ENCODE results near the gene NBPF8. TPM values are rescaled to one million over a fixed set of nuclear protein-coding genes. Genes with fewer than 3 reads are reported as not detected.
"Not testable (repeated sequence)": the region's sequence is repeated elsewhere in the genome, so short reads cannot be mapped to it uniquely, and the experiment has no call there.

NBPF8 gene
- polyA plus RNA-seq, 4 donors, result 0.45 to 10.1 (median 2.0) TPM

DNA sequence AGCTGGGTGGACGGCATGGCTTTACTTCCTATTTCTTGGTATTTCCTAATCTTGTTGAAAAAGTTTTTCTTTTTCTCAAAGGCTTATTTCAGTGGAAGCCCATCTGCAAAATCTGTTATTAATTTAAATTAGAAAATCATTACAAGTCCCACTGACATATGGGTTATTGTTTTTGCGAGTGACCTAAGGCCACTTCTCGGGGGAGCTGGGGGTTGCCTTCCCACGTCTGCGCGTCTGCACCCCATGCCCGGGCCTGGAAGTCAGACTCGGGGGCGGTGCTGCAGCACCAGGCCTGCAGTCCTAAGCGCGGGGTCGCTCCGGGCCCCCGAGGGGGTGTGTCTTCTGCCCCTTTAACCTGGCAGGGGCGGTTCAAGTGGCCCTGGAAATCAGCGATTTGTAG lies 384 bp upstream of the NBPF8 start:
- H3K27ac ChIP-seq (ENCODE audit: low read depth in 1 of 3, low read length in 2 of 3); H3K9me3 ChIP-seq (ENCODE audit: control insufficient read depth in 2 of 2, insufficient read depth in 1 of 2, low read depth in 1 of 2, low read length in 1 of 2); H3K27me3 ChIP-seq (ENCODE audit: control insufficient read depth in 3 of 3, insufficient read depth in 3 of 3, low read length in 3 of 3); H3K36me3 ChIP-seq (ENCODE audit: control insufficient read depth in 3 of 3, insufficient read depth in 2 of 3, low read depth in 1 of 3, low read length in 3 of 3); H3K4me1 ChIP-seq (ENCODE audit: control insufficient read depth in 3 of 3, insufficient read depth in 2 of 3, low read depth in 1 of 3, low read length in 2 of 3); DNase-seq; FAIRE-seq: not testable (repeated sequence)
- peak overlapping the region in 1 of 3 donors; percentile 48 for H3K4me3 ChIP-seq (ENCODE audit: low read depth in 1 of 3, low read length in 3 of 3)
- 6 to 29% (median 14%) methylated on average over 6 of the region's 16 CpGs for WGBS, 3 donors

- peak overlapping the region in 1 of 3 donors; percentile 28 for H3K27ac ChIP-seq (ENCODE audit: low read depth in 1 of 3, low read length in 2 of 3)
- not testable (repeated sequence) for H3K27me3 ChIP-seq (ENCODE audit: control insufficient read depth in 3 of 3, insufficient read depth in 3 of 3, low read length in 3 of 3); H3K36me3 ChIP-seq (ENCODE audit: control insufficient read depth in 3 of 3, insufficient read depth in 2 of 3, low read depth in 1 of 3, low read length in 3 of 3); H3K4me1 ChIP-seq (ENCODE audit: control insufficient read depth in 3 of 3, insufficient read depth in 2 of 3, low read depth in 1 of 3, low read length in 2 of 3); H3K9me3 ChIP-seq (ENCODE audit: control insufficient read depth in 2 of 2, insufficient read depth in 1 of 2, low read depth in 1 of 2, low read length in 1 of 2); FAIRE-seq
- DNase-seq, result peak in 1 of 2 donors; percentile 0
- H3K4me3 ChIP-seq (ENCODE audit: low read depth in 1 of 3, low read length in 3 of 3), result peak overlapping the region; percentile 30 to 48 (median 33)
- 1 to 7% (median 2%) methylated on average over 17 to 21 of the region's 23 CpGs for WGBS, 3 donors
Measured at GRCh38 chr1:120415492-120415961, 692 bp downstream of the NBPF8 start.

- H3K4me3 ChIP-seq (ENCODE audit: low read depth in 1 of 3, low read length in 3 of 3); H3K4me1 ChIP-seq (ENCODE audit: control insufficient read depth in 3 of 3, insufficient read depth in 2 of 3, low read depth in 1 of 3, low read length in 2 of 3); H3K36me3 ChIP-seq (ENCODE audit: control insufficient read depth in 3 of 3, insufficient read depth in 2 of 3, low read depth in 1 of 3, low read length in 3 of 3); DNase-seq; FAIRE-seq; H3K27me3 ChIP-seq (ENCODE audit: control insufficient read depth in 3 of 3, insufficient read depth in 3 of 3, low read length in 3 of 3); H3K27ac ChIP-seq (ENCODE audit: low read depth in 1 of 3, low read length in 2 of 3); H3K9me3 ChIP-seq (ENCODE audit: control insufficient read depth in 2 of 2, insufficient read depth in 1 of 2, low read depth in 1 of 2, low read length in 1 of 2): not testable (repeated sequence)
- 71 to 76% (median 74%) methylated on average over 7 of the region's 7 CpGs for WGBS, 3 donors
Measured at GRCh38 chr1:120425063-120425462, 10.2 kb downstream of the NBPF8 start.

DNA sequence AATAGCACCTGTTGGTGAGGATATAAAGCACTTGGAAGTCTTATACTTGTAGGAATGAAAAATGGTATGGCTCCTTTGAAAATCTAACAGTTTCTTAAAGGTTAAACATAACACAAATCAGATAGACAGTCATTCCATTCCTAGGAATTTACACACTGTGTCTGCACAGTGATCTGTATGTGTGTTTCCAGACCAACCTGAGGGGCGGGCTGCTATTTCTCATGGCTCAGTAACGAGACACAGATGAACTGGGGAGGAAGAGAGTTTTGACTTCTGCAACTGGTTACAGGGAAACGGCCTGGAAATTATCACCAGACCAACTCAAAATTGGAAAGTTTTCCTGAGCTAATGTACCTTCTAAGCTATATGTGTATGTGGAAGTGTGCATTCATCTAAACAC lies 16.8 kb downstream of the NBPF8 start:
- not testable (repeated sequence) for H3K4me1 ChIP-seq (ENCODE audit: control insufficient read depth in 3 of 3, insufficient read depth in 2 of 3, low read depth in 1 of 3, low read length in 2 of 3); DNase-seq; H3K27me3 ChIP-seq (ENCODE audit: control insufficient read depth in 3 of 3, insufficient read depth in 3 of 3, low read length in 3 of 3); H3K9me3 ChIP-seq (ENCODE audit: control insufficient read depth in 2 of 2, insufficient read depth in 1 of 2, low read depth in 1 of 2, low read length in 1 of 2); H3K4me3 ChIP-seq (ENCODE audit: low read depth in 1 of 3, low read length in 3 of 3); FAIRE-seq; H3K36me3 ChIP-seq (ENCODE audit: control insufficient read depth in 3 of 3, insufficient read depth in 2 of 3, low read depth in 1 of 3, low read length in 3 of 3); H3K27ac ChIP-seq (ENCODE audit: low read depth in 1 of 3, low read length in 2 of 3)
- WGBS, 3 donors, result 40 to 48% (median 44%) methylated on average over 2 of the region's 3 CpGs

DNA sequence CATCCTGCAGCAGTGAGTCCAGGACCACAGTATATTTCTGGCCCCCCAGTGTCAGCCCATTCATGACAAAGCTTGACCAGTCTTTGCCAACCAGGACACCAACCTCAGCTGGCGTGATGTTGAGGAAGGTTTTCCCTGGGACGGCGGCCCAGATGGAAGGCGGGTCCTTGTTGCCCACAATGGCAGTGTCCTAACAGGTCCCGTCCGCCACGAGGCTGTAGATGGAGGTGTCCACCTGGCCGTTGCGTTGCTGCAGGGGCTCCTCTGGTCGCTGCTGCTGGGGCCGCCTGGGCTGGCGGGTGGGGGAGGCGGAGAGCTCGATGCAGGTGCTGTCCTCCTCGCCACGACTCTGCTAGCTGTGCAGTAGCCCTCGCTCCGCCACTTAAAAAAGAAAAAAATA lies 19.0 kb downstream of the NBPF8 start:
- H3K4me3 ChIP-seq (ENCODE audit: low read depth in 1 of 3, low read length in 3 of 3); H3K27me3 ChIP-seq (ENCODE audit: control insufficient read depth in 3 of 3, insufficient read depth in 3 of 3, low read length in 3 of 3); H3K4me1 ChIP-seq (ENCODE audit: control insufficient read depth in 3 of 3, insufficient read depth in 2 of 3, low read depth in 1 of 3, low read length in 2 of 3); FAIRE-seq; DNase-seq; H3K36me3 ChIP-seq (ENCODE audit: control insufficient read depth in 3 of 3, insufficient read depth in 2 of 3, low read depth in 1 of 3, low read length in 3 of 3); H3K9me3 ChIP-seq (ENCODE audit: control insufficient read depth in 2 of 2, insufficient read depth in 1 of 2, low read depth in 1 of 2, low read length in 1 of 2); H3K27ac ChIP-seq (ENCODE audit: low read depth in 1 of 3, low read length in 2 of 3): not testable (repeated sequence)
- WGBS, 3 donors, result 95 to 100% (median 98%) methylated on average over 9 to 16 of the region's 18 CpGs

DNA sequence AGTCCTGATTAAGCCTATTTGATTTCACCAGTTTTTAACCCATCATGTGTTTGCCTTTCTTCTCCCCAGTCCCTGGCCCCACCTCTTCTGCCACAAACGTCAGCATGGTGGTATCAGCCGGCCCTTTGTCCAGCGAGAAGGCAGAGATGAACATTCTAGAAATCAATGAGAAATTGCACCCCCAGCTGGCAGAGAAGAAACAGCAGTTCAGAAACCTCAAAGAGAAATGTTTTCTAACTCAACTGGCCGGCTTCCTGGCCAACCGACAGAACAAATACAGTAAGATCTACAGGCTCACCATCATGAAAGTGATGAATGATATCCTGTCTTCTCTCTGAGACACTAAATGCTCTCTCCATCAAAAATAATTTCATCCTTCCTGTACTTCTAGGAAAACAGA lies 34.3 kb downstream of the NBPF8 start:
- not testable (repeated sequence) for H3K4me1 ChIP-seq (ENCODE audit: control insufficient read depth in 3 of 3, insufficient read depth in 2 of 3, low read depth in 1 of 3, low read length in 2 of 3); H3K27ac ChIP-seq (ENCODE audit: low read depth in 1 of 3, low read length in 2 of 3); H3K4me3 ChIP-seq (ENCODE audit: low read depth in 1 of 3, low read length in 3 of 3); H3K27me3 ChIP-seq (ENCODE audit: control insufficient read depth in 3 of 3, insufficient read depth in 3 of 3, low read length in 3 of 3); DNase-seq; H3K36me3 ChIP-seq (ENCODE audit: control insufficient read depth in 3 of 3, insufficient read depth in 2 of 3, low read depth in 1 of 3, low read length in 3 of 3); H3K9me3 ChIP-seq (ENCODE audit: control insufficient read depth in 2 of 2, insufficient read depth in 1 of 2, low read depth in 1 of 2, low read length in 1 of 2); FAIRE-seq
- 22 to 36% (median 32%) methylated on average over 2 of the region's 5 CpGs for WGBS, 3 donors

Other genes with a start within 250 kb of the NBPF8 start
- gene SEC22B, start 238.5 kb upstream of the NBPF8 start, polyA plus RNA-seq, result 10 to 100 TPM; 19.2 to 37.9 (median 19.6) TPM

Measured in small intestine (tissue), 7 donors.